Gastrocnemius medialis (tissue), 4 donors: Measurements from ENCODE around the gene TP53RK. TPM values are rescaled to one million over a fixed set of nuclear protein-coding genes. Genes with fewer than 3 reads are reported as not detected.

ENCODE experiments used
- ATAC-seq, 2 donors: fragments of 150-250 bp; one replicate each; pipeline ENCODE4 v1.9.1; 2016
- DNase-seq, 2 donors: peaks; one replicate each; pipeline ENCODE4 v3.0.0-alpha.2; 2019
- H3K27ac ChIP-seq, 4 donors: fragments of 200-600 bp; sonication (generic); 1 replicate in 1 of 4; 2 replicates in 3 of 4; pipeline ENCODE4 v1.5.1; 2016 to 2018; ENCODE audit warnings: mild to moderate bottlenecking in 2 of 4, moderate library complexity in 1 of 4
- H3K27me3 ChIP-seq, 3 donors: fragments of 200-600 bp; sonication (generic) in 2 of 3; 1 replicate in 1 of 3; 2 replicates in 2 of 3; pipeline versions ENCODE4 v1.5.1 to v1.6.0; 2016 to 2019; ENCODE audit warnings: mild to moderate bottlenecking in 1 of 3, moderate library complexity in 1 of 3
- H3K36me3 ChIP-seq, 2 donors: fragments of 200-600 bp; sonication (generic) in 1 of 2; one replicate each; pipeline ENCODE4 v1.5.1; 2017 to 2018
- H3K4me1 ChIP-seq, 2 donors: fragments of 200-600 bp; sonication (generic) in 1 of 2; one replicate each; pipeline ENCODE4 v1.5.1; 2016 to 2017; ENCODE audit warnings: mild to moderate bottlenecking in 2 of 2
- H3K4me3 ChIP-seq, 4 donors: fragments of 200-600 bp; sonication (generic) in 3 of 4; 1 replicate in 1 of 4; 2 replicates in 3 of 4; pipeline ENCODE4 v1.5.1; 2016 to 2019; ENCODE audit warnings: mild to moderate bottlenecking in 2 of 4
- H3K9me3 ChIP-seq, 3 donors: fragments of 200-600 bp; sonication (generic) in 2 of 3; 1 replicate in 1 of 3; 2 replicates in 2 of 3; pipeline ENCODE4 v1.5.1; 2016 to 2019
- CTCF ChIP-seq, 5 experiments: fragments of 450-650 bp in 3 of 5; fragments of 200-600 bp in 2 of 5; sonication (generic) in 2 of 5; IDR thresholded peaks in 4 of 5; conservative IDR thresholded peaks in 1 of 5; 1 replicate in 4 of 5; 2 replicates in 1 of 5; pipeline ENCODE4 v1.5.1; 2016 to 2019; ENCODE audit warnings: antibody characterized with exemption in 5 of 5, mild to moderate bottlenecking in 3 of 5, moderate library complexity in 3 of 5
- POLR2A ChIP-seq, 2 donors: fragments of 450-650 bp; IDR thresholded peaks; one replicate each; pipeline ENCODE4 v1.6.1; 2017; ENCODE audit warnings: antibody characterized with exemption in 2 of 2, mild to moderate bottlenecking in 2 of 2, moderate library complexity in 2 of 2
- in situ Hi-C, 4 donors: fragments of 200-750 bp; cut with MboI; loops; one replicate each; pipeline versions ENCODE4 v1.15.0 to v1.8.0; 2017; ENCODE audit warnings: low sequenced_read_pairs in 4 of 4
- intact Hi-C: fragments of 100-400 bp; cut with DNase I; formaldehyde crosslinking; loops from one replicate; pipeline ENCODE4 v1.15.1; 2023; ENCODE audit warnings: low total_unique reads
- total RNA-seq, 4 donors: library from RNA; depleted of rRNA; stranded (reverse); fragments of >200 nt; gene quantifications; one replicate each; pipeline versions ENCODE4 v1.1.0 to v1.2.3, GENCODE V29; 2016

TP53RK gene
- total RNA-seq, 4 donors from 2014 or later, result 8.3 to 17.7 (median 10.9) TPM

- in situ Hi-C loops, result no loop called here
- no peak for ATAC-seq
- TF ChIP-seq CTCF (IDR thresholded peaks at IDR 0.05 in 4 of 5, conservative IDR thresholded peaks at IDR 0.05 in 1 of 5), result no peak
- no peak overlapping the region for H3K27ac ChIP-seq
- no peak overlapping the region for H3K4me3 ChIP-seq
- peaks cover 0 to 6% (median 0%) of the 10 kb centered on the region in 3 donors for H3K9me3 ChIP-seq
- no peaks in the 10 kb centered on the region for H3K36me3 ChIP-seq
- no peaks in the 10 kb centered on the region for H3K4me1 ChIP-seq
- H3K27me3 ChIP-seq, result no peaks in the 10 kb centered on the region
- intact Hi-C loops, result no loop called here
- DNase-seq, result no peak
Measured at GRCh38 chr20:46670228-46670584, 19.0 kb downstream of the TP53RK start.

- Histone ChIP-seq H3K4me3 (no peak overlapping the region), H3K9me3 (peaks cover 0 to 6% (median 0%) of the 10 kb centered on the region in 3 donors), H3K4me1 (no peaks in the 10 kb centered on the region), H3K27ac (no peak overlapping the region), H3K27me3 (no peaks in the 10 kb centered on the region), H3K36me3 (no peaks in the 10 kb centered on the region)
- ATAC-seq (no peak), DNase-seq (no peak)
- in situ Hi-C loops (no loop called here), intact Hi-C loops (no loop called here)
- TF ChIP-seq POLR2A (IDR thresholded peaks at IDR 0.05) (no peak), CTCF (IDR thresholded peaks at IDR 0.05 in 4 of 5, conservative IDR thresholded peaks at IDR 0.05 in 1 of 5) (no peak)
Measured at GRCh38 chr20:46666818-46667515, 22.3 kb downstream of the TP53RK start.

GRCh38 chr20:46666306-46666705, 22.9 kb downstream of the TP53RK start:
- DNase-seq (no peak), ATAC-seq (no peak)
- intact Hi-C loops, result no loop called here
- TF ChIP-seq POLR2A (IDR thresholded peaks at IDR 0.05) (no peak), CTCF (IDR thresholded peaks at IDR 0.05 in 4 of 5, conservative IDR thresholded peaks at IDR 0.05 in 1 of 5) (no peak)
- Histone ChIP-seq H3K36me3 (no peaks in the 10 kb centered on the region), H3K27me3 (no peaks in the 10 kb centered on the region), H3K4me3 (no peak overlapping the region), H3K9me3 (peaks cover 0 to 6% (median 0%) of the 10 kb centered on the region in 3 donors), H3K27ac (no peak overlapping the region), H3K4me1 (no peaks in the 10 kb centered on the region)
- in situ Hi-C loops, result no loop called here

- in situ Hi-C loops, result no loop called here
- Histone ChIP-seq H3K4me1 (no peaks in the 10 kb centered on the region), H3K9me3 (peaks cover 0 to 4% (median 0%) of the 10 kb centered on the region in 3 donors), H3K36me3 (no peaks in the 10 kb centered on the region), H3K27ac (no peak overlapping the region), H3K27me3 (no peaks in the 10 kb centered on the region), H3K4me3 (no peak overlapping the region)
- ATAC-seq (no peak), DNase-seq (no peak)
- intact Hi-C loops, result no loop called here
- TF ChIP-seq POLR2A (IDR thresholded peaks at IDR 0.05) (no peak), CTCF (IDR thresholded peaks at IDR 0.05 in 4 of 5, conservative IDR thresholded peaks at IDR 0.05 in 1 of 5) (no peak)
Measured at GRCh38 chr20:46665602-46666001, 23.6 kb downstream of the TP53RK start.

- in situ Hi-C loops, result no loop called here
Measured at GRCh38 chr20:46663531-46663930, 25.7 kb downstream of the TP53RK start.

More at GRCh38 chr20:46663531-46663930, 25.7 kb downstream of the TP53RK start:
- ATAC-seq (no peak), DNase-seq (no peak)
- Histone ChIP-seq H3K9me3 (no peaks in the 10 kb centered on the region), H3K27ac (no peak overlapping the region), H3K27me3 (no peaks in the 10 kb centered on the region), H3K36me3 (no peaks in the 10 kb centered on the region), H3K4me3 (no peak overlapping the region), H3K4me1 (no peaks in the 10 kb centered on the region)
- TF ChIP-seq CTCF (IDR thresholded peaks at IDR 0.05 in 4 of 5, conservative IDR thresholded peaks at IDR 0.05 in 1 of 5), result no peak
- TF ChIP-seq POLR2A (IDR thresholded peaks at IDR 0.05), result no peak
- intact Hi-C loops, result no loop called here
